Esophagus muscularis mucosa (tissue), 3 donors: ENCODE data around the gene CALB2.

Experiments
- CTCF ChIP-seq, 3 experiments: fragments of 200-600 bp in 2 of 3; fragments of 450-650 bp in 1 of 3; sonication (generic) in 2 of 3; IDR thresholded peaks; one replicate each; pipeline ENCODE4 v1.5.1; 2017 to 2019; ENCODE audit warnings: antibody characterized with exemption in 3 of 3, mild to moderate bottlenecking in 2 of 3, moderate library complexity in 1 of 3
- POLR2A ChIP-seq: fragments of 450-650 bp; IDR thresholded peaks from one replicate; pipeline ENCODE4 v1.6.1; 2017; ENCODE audit warnings: antibody characterized with exemption, moderate library complexity, mild to moderate bottlenecking, low read depth

DNA sequence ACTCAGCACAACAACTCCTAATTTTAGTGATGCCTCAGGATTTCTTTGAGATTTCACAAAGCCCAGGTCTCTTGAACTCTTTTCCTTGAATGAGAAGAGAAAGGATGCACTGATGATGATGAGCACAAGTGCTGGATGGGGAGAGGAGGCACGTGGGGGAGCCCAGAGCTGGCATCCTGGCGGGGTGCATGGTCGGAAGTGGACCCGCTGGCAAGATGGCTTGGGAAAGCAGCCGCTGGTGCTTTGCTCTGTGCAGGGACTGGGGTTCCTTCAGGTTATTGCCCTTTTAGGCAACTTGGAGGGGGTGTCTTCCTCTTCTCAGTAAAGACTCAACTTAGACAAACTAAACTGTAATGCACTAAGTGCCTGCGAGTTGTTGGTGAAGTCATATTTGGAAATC, 22.3 kb downstream of the CALB2 start:
- no peak for TF ChIP-seq CTCF (IDR thresholded peaks at IDR 0.05)
- no peak for TF ChIP-seq POLR2A
